ENCODE results near the gene SYTL2. TPM values are rescaled to one million over a fixed set of nuclear protein-coding genes. Genes with fewer than 3 reads are reported as not detected.

The SYTL2 gene
- total and polyA plus RNA-seq, 4 donors, result 2.6 to 27.4 (median 4.4) TPM

- 82% methylated on average over 9 of the region's 9 CpGs for WGBS
- Histone ChIP-seq H3K4me1 (ENCODE audit: control insufficient read depth in 4 of 4, insufficient read depth in 4 of 4, low read length in 3 of 4) (peaks cover 0 to 10% (median 6%) of the 10 kb centered on the region in 4 donors), H3K27ac (ENCODE audit: low read depth in 1 of 2, low read length in 2 of 2) (no peak overlapping the region), H3K36me3 (ENCODE audit: control insufficient read depth in 4 of 4, insufficient read depth in 3 of 4, low read depth in 1 of 4, low read length in 3 of 4) (no peaks in the 10 kb centered on the region), H3K27me3 (ENCODE audit: control insufficient read depth in 4 of 4, insufficient read depth in 4 of 4, low read length in 3 of 4) (no peaks in the 10 kb centered on the region), H3K9me3 (ENCODE audit: control insufficient read depth in 4 of 4, low read length in 3 of 4) (no peaks in the 10 kb centered on the region), H3K9ac (ENCODE audit: low read depth in 1 of 2, low read length in 2 of 2) (no peak overlapping the region), H3K4me3 (ENCODE audit: low read depth in 1 of 3, low read length in 3 of 3) (no peak overlapping the region)
- TF ChIP-seq MAX (IDR thresholded peaks at IDR 0.05), result no peak
- TF ChIP-seq SP1 (IDR thresholded peaks at IDR 0.05), result no peak
- TF ChIP-seq GABPA (IDR thresholded peaks at IDR 0.05 in 1 of 2, conservative IDR thresholded peaks at IDR 0.05 in 1 of 2), result no peak
- no peak for TF ChIP-seq RXRA (IDR thresholded peaks at IDR 0.05)
- no peak for TF ChIP-seq RAD21 (IDR thresholded peaks at IDR 0.05)
- no peak for TF ChIP-seq REST (IDR thresholded peaks at IDR 0.05)
- no peak for TF ChIP-seq FOXA2 (IDR thresholded peaks at IDR 0.05)
- TF ChIP-seq NR2F2 (IDR thresholded peaks at IDR 0.05), result no peak
- no peak for TF ChIP-seq EGR1 (IDR thresholded peaks at IDR 0.05; ENCODE audit: low read depth in 2 of 2)
- TF ChIP-seq HNF4A (conservative IDR thresholded peaks at IDR 0.05), result no peak
- TF ChIP-seq ATF3 (IDR thresholded peaks at IDR 0.05), result no peak
- TF ChIP-seq YY1 (IDR thresholded peaks at IDR 0.05), result no peak
- no peak for TF ChIP-seq ZBTB33 (IDR thresholded peaks at IDR 0.05)
- no peak for TF ChIP-seq CTCF (IDR thresholded peaks at IDR 0.05; ENCODE audit: low read depth, low read length, missing input control)
- no peak for TF ChIP-seq FOXA1 (IDR thresholded peaks at IDR 0.05)
- no peak for TF ChIP-seq TAF1 (conservative IDR thresholded peaks at IDR 0.05)
- no peak for DNase-seq (ENCODE audit: low spot score)
These were observed 2.8 kb upstream of the SYTL2 start for GRCh38 chr11:85813721-85814120.

GRCh38 chr11:85811624-85812023 lies 683 bp upstream of the SYTL2 start:
- Histone ChIP-seq H3K9me3 (ENCODE audit: control insufficient read depth in 4 of 4, low read length in 3 of 4) (no peaks in the 10 kb centered on the region), H3K36me3 (ENCODE audit: control insufficient read depth in 4 of 4, insufficient read depth in 3 of 4, low read depth in 1 of 4, low read length in 3 of 4) (no peaks in the 10 kb centered on the region), H3K27ac (ENCODE audit: low read depth in 1 of 2, low read length in 2 of 2) (no peak overlapping the region), H3K9ac (ENCODE audit: low read depth in 1 of 2, low read length in 2 of 2) (no peak overlapping the region), H3K27me3 (ENCODE audit: control insufficient read depth in 4 of 4, insufficient read depth in 4 of 4, low read length in 3 of 4) (no peaks in the 10 kb centered on the region), H3K4me1 (ENCODE audit: control insufficient read depth in 4 of 4, insufficient read depth in 4 of 4, low read length in 3 of 4) (peaks cover 0 to 10% (median 6%) of the 10 kb centered on the region in 4 donors), H3K4me3 (ENCODE audit: low read depth in 1 of 3, low read length in 3 of 3) (peak overlapping the region in 2 of 3 donors; percentile 48 to 64)
- TF ChIP-seq ATF3 (IDR thresholded peaks at IDR 0.05) (no peak), NR2F2 (IDR thresholded peaks at IDR 0.05) (no peak), EGR1 (IDR thresholded peaks at IDR 0.05; ENCODE audit: low read depth in 2 of 2) (no peak), JUND (IDR thresholded peaks at IDR 0.05) (no peak), RAD21 (IDR thresholded peaks at IDR 0.05) (no peak), ZBTB33 (IDR thresholded peaks at IDR 0.05) (no peak), TAF1 (conservative IDR thresholded peaks at IDR 0.05) (no peak), HNF4G (IDR thresholded peaks at IDR 0.05) (no peak), REST (IDR thresholded peaks at IDR 0.05) (no peak), FOXA1 (IDR thresholded peaks at IDR 0.05) (no peak)
- DNase-seq (ENCODE audit: low spot score), result no peak
- WGBS, result 82% methylated on average over 13 of the region's 13 CpGs

Data from liver (tissue), 9 donors.